T-helper 1 cell treated with Interleukin-12 subunit alpha and Interleukin-12 subunit beta and Interleukin-4 antibody, amounts not matched to agents 30 ng/mL and 1 ng/mL, for 36 hours (primary cell): ENCODE results near the gene GFRA1. TPM values are rescaled to one million over a fixed set of nuclear protein-coding genes. Genes with fewer than 3 reads are reported as not detected.

Experiments
- intact Hi-C: fragments of 100-400 bp; cut with micrococcal nuclease; formaldehyde crosslinking; loops from one replicate; pipeline ENCODE4 v1.15.1; 2024
- total RNA-seq: library from RNA; stranded (reverse); gene quantifications from 2 replicates; pipeline ENCODE4 v1.2.3, GENCODE V29; 2022

Gene GFRA1
- total RNA-seq, 1 donor from 2014 or later: not detected

GRCh38 chr10:116133634-116134033, 139.4 kb downstream of the GFRA1 start:
- intact Hi-C loops: no loop called here

GRCh38 chr10:116132780-116133399, 140.1 kb downstream of the GFRA1 start:
- intact Hi-C loops: no loop called here

- intact Hi-C loops: no loop called here
These were observed 143.0 kb downstream of the GFRA1 start for GRCh38 chr10:116130006-116130405.

- intact Hi-C loops: no loop called here
These were observed 145.9 kb downstream of the GFRA1 start for GRCh38 chr10:116126954-116127695.

- intact Hi-C loops: no loop called here
These were observed 146.8 kb downstream of the GFRA1 start for GRCh38 chr10:116126239-116126638.

- intact Hi-C loops: no loop called here
These were observed 147.8 kb downstream of the GFRA1 start for GRCh38 chr10:116125180-116125579.

- intact Hi-C loops: no loop called here
These were observed 148.2 kb downstream of the GFRA1 start for GRCh38 chr10:116124777-116125176.

- intact Hi-C loops: no loop called here
These were observed 150.3 kb downstream of the GFRA1 start for GRCh38 chr10:116122664-116123063.

GRCh38 chr10:116121640-116122525, 151.1 kb downstream of the GFRA1 start:
- intact Hi-C loops: no loop called here

- intact Hi-C loops: no loop called here
These were observed 152.1 kb downstream of the GFRA1 start for GRCh38 chr10:116120688-116121455.

- intact Hi-C loops: no loop called here
These were observed 154.2 kb downstream of the GFRA1 start for GRCh38 chr10:116118847-116119246.

GRCh38 chr10:116115797-116116196, 157.2 kb downstream of the GFRA1 start:
- intact Hi-C loops: no loop called here

GRCh38 chr10:116115036-116115641, 157.9 kb downstream of the GFRA1 start:
- intact Hi-C loops: no loop called here

GRCh38 chr10:116113721-116114501, 159.1 kb downstream of the GFRA1 start:
- intact Hi-C loops: no loop called here

GRCh38 chr10:116112232-116113231, 160.5 kb downstream of the GFRA1 start:
- intact Hi-C loops: no loop called here

- intact Hi-C loops: no loop called here
These were observed 161.4 kb downstream of the GFRA1 start for GRCh38 chr10:116111483-116112095.

GRCh38 chr10:116110736-116111135, 162.3 kb downstream of the GFRA1 start:
- intact Hi-C loops: no loop called here

- intact Hi-C loops: no loop called here
These were observed 163.1 kb downstream of the GFRA1 start for GRCh38 chr10:116109881-116110280.
